CD4-positive, CD25-positive, alpha-beta regulatory T cell (primary cell): ENCODE results near the gene ATP8A1. TPM values are rescaled to one million over a fixed set of nuclear protein-coding genes. Genes with fewer than 3 reads are reported as not detected.

Experiments used
- ATAC-seq, 2 donors: fragments of 150-1000 bp; cut with Tn5 transposase; one replicate each; pipeline ENCODE4 v1.10.0; 2021; ENCODE audit warnings: low read depth in 2 of 2, moderate number of reproducible peaks in 2 of 2, moderate library complexity in 1 of 2
- DNase-seq, 3 donors: peaks; one replicate each; pipeline versions ENCODE4 v3.0.0 to v3.0.0-alpha.2; 2012 to 2022; ENCODE audit warnings: mixed read lengths in 1 of 3
- H3K27ac ChIP-seq: one replicate; pipeline ENCODE4 v1.7.0; 2013; ENCODE audit warnings: mild to moderate bottlenecking, low read length; ENCODE audit not compliant: insufficient read depth, poor library complexity, severe bottlenecking
- H3K27me3 ChIP-seq: one replicate; pipeline ENCODE4 v1.7.0; 2013; ENCODE audit warnings: low read length; ENCODE audit not compliant: control insufficient read depth, insufficient read depth
- H3K36me3 ChIP-seq: one replicate; pipeline ENCODE4 v1.7.0; 2013; ENCODE audit warnings: mild to moderate bottlenecking, low read length, moderate library complexity; ENCODE audit not compliant: control insufficient read depth, insufficient read depth
- H3K4me1 ChIP-seq: 2 replicates; pipeline ENCODE4 v1.7.0; 2013; ENCODE audit warnings: mild to moderate bottlenecking, low read length; ENCODE audit not compliant: insufficient read depth, control insufficient read depth, poor library complexity, severe bottlenecking
- H3K4me3 ChIP-seq: one replicate; pipeline ENCODE4 v1.7.0; 2013; ENCODE audit warnings: low read depth, mild to moderate bottlenecking, low read length, moderate library complexity
- H3K9me3 ChIP-seq, 2 experiments: 1 replicate in 1 of 2; 2 replicates in 1 of 2; pipeline ENCODE4 v1.7.0; 2013; ENCODE audit warnings: low read length in 2 of 2, mild to moderate bottlenecking in 1 of 2, moderate library complexity in 1 of 2; ENCODE audit not compliant: control insufficient read depth in 2 of 2
- H3K27ac Mint-ChIP-seq, 3 donors: one replicate each; pipeline ENCODE4 v1.8.0; 2020 to 2022; ENCODE audit warnings: mild to moderate bottlenecking in 3 of 3, mixed read lengths in 3 of 3, moderate library complexity in 2 of 3
- H3K27me3 Mint-ChIP-seq: one replicate; pipeline ENCODE4 v1.8.0; 2022; ENCODE audit warnings: mild to moderate bottlenecking, mixed read lengths
- H3K36me3 Mint-ChIP-seq: one replicate; pipeline ENCODE4 v1.8.0; 2020; ENCODE audit warnings: mixed read lengths
- H3K4me1 Mint-ChIP-seq, 4 donors: one replicate each; pipeline ENCODE4 v1.8.0; 2020 to 2022; ENCODE audit warnings: mixed read lengths in 4 of 4, mild to moderate bottlenecking in 1 of 4
- H3K4me3 Mint-ChIP-seq, 4 donors: one replicate each; pipeline ENCODE4 v1.8.0; 2020 to 2022; ENCODE audit warnings: mild to moderate bottlenecking in 4 of 4, mixed read lengths in 4 of 4, moderate library complexity in 3 of 4
- H3K9me3 Mint-ChIP-seq, 7 donors: one replicate each; pipeline ENCODE4 v1.8.0; 2020 to 2022; ENCODE audit warnings: mixed read lengths in 7 of 7, mild to moderate bottlenecking in 3 of 7, moderate library complexity in 2 of 7
- polyA plus RNA-seq, 4 donors: library from polyadenylated mRNA; unstranded; fragments of 300-500 nt; fragmentation: Illumina TruSeq; gene quantifications; one replicate each; pipeline ENCODE4 v1.2.3, GENCODE V29; 2021
- total RNA-seq: library from RNA; stranded (reverse); gene quantifications from one replicate; pipeline ENCODE4 v1.2.3, GENCODE V29; 2022

ATP8A1 gene
- total and polyA plus RNA-seq, 5 donors from 2014 or later: 6.3 to 49.9 (median 8.1) TPM

- Histone ChIP-seq H3K4me3 (no peak overlapping the region), H3K27me3 (no peaks in the 10 kb centered on the region), H3K4me1 (no peaks in the 10 kb centered on the region), H3K9me3 (no peaks in the 10 kb centered on the region), H3K27ac (no peak overlapping the region), H3K36me3 (no peaks in the 10 kb centered on the region)
- H3K4me3 Mint-ChIP-seq: no peak overlapping the region
- no peak for ATAC-seq
- peaks cover 0 to 19% (median 3%) of the 10 kb centered on the region in 4 donors for H3K4me1 Mint-ChIP-seq
- no peaks in the 10 kb centered on the region for H3K9me3 Mint-ChIP-seq
- DNase-seq: no peak
- no peaks in the 10 kb centered on the region for H3K36me3 Mint-ChIP-seq
- peaks cover 6% of the 10 kb centered on the region for H3K27me3 Mint-ChIP-seq
- H3K27ac Mint-ChIP-seq: no peak overlapping the region
These were observed 21.6 kb upstream of the ATP8A1 start for GRCh38 chr4:42678512-42678911.

DNA sequence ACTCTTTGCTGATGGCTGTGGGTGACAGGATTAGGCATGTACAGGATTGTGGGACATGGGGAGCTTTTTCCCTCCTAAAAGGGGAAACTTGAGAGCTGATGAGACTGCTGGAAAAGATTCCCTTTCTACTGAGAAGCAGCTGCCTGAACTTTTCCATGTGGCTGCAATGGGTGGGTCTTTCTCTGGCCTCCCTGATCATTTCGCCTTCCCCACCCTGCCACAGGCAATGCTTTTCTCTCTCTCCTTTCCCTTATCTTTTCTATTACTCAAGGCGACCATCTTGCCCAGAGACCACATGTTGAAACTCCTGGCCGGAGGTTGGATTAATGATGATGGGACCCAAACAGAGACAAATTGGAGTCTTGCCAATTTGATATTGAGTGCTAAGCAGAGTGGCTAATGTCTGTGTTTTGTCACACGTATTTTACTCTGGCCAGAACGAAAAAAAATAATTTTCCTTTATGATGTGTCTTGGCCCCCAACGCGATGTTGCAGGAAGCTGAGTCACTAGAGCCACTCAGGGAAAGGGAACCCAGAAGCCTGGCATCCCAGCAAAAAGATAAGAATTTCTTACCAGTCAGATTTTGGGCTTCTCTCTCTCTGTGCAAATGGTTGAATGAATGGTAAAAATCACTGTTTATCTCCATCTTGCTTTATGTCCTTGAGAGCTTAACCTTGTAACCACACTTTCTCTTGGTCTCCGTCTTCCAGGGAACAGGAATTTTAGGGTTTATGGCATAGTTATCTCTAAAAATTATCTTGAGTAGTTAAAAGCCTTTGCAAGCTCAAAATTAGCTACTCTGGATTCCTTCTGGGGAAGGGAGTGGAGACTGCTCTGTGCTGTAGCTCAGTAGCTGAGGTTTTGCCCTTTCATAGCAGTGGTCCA, 19.4 kb upstream of the ATP8A1 start:
- H3K9me3 ChIP-seq: no peaks in the 10 kb centered on the region
- peaks cover 19 to 27% (median 22%) of the 10 kb centered on the region in 4 donors for H3K4me1 Mint-ChIP-seq
- H3K4me1 ChIP-seq: peaks cover 14% of the 10 kb centered on the region
- H3K9me3 Mint-ChIP-seq: no peaks in the 10 kb centered on the region
- no peaks in the 10 kb centered on the region for H3K36me3 Mint-ChIP-seq
- H3K36me3 ChIP-seq: no peaks in the 10 kb centered on the region
- peak overlapping the region in 1 of 3 donors; percentile 73 for H3K27ac Mint-ChIP-seq
- DNase-seq (no peak), ATAC-seq (no peak)
- H3K27ac ChIP-seq: no peak overlapping the region
- H3K27me3 Mint-ChIP-seq: peaks cover 16% of the 10 kb centered on the region
- peak overlapping the region; percentile 28 for H3K4me3 ChIP-seq
- no peaks in the 10 kb centered on the region for H3K27me3 ChIP-seq
- peak overlapping the region in 2 of 4 donors; percentile 65 to 75 for H3K4me3 Mint-ChIP-seq

DNA sequence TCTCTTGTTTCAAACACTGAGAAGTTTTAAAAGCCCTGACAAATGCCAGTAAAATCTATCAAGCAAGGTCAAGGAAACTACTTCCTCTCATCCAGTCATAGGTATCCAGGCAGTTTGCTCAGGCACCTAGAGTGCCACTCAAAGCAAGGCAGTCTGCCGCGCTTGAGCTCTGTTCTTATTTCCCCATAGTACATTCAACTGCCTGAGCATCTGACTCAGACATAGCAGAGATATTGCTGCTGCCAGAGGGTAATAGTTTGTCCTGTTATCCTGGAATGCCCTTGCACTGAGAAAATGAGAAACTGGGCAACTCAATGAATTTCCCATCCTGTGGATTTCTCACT, 16.1 kb upstream of the ATP8A1 start:
- peak; percentile 31 to 61 for ATAC-seq
- peaks cover 22 to 35% (median 28%) of the 10 kb centered on the region in 4 donors for H3K4me1 Mint-ChIP-seq
- peak in 1 of 3 donors; percentile 18 for DNase-seq
- no peaks in the 10 kb centered on the region for H3K36me3 Mint-ChIP-seq
- H3K4me3 ChIP-seq: no peak overlapping the region
- peaks cover 30% of the 10 kb centered on the region for H3K27me3 Mint-ChIP-seq
- H3K9me3 ChIP-seq: no peaks in the 10 kb centered on the region
- peak overlapping the region in 2 of 3 donors; percentile 76 to 85 for H3K27ac Mint-ChIP-seq
- no peak overlapping the region for H3K27ac ChIP-seq
- peak overlapping the region in 1 of 4 donors; percentile 68 for H3K4me3 Mint-ChIP-seq
- no peaks in the 10 kb centered on the region for H3K36me3 ChIP-seq
- peaks cover 17% of the 10 kb centered on the region for H3K4me1 ChIP-seq
- H3K9me3 Mint-ChIP-seq: no peaks in the 10 kb centered on the region
- H3K27me3 ChIP-seq: no peaks in the 10 kb centered on the region

DNA sequence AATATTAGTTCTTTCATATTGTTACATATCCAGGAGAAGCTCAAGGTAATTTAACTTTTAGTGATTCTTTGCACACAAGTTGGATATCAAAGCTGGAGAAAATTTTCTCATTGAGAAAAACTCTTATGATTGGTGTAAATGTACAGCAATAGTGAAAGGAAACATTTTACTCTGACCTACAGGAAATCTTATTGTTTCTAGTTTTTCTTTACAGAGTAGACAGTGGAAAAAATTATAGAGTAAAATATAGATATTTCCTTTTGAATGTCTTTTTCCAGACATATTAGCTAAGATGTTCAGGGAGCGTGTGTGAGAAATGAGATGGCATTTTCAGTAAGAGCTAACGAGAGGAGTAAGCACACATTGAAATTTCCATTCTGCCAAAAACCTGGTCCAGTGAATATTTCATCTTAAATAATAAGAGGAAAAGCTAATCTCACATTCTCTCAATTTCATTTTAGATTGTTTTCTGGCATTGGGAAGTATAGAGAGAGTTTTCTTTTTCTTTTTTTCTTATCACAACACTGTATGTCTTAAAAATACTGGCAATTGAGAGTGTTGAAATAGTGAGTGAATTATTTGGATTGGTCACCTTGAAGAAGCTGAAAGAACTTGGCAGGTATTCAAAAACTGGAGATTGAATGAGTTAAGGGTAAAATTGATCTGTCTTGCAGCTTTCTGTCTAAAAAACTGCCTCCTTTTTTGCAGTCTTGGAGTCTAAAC, 15.6 kb upstream of the ATP8A1 start:
- Histone ChIP-seq H3K9me3 (no peaks in the 10 kb centered on the region), H3K4me3 (peak overlapping the region; percentile 67), H3K36me3 (no peaks in the 10 kb centered on the region), H3K4me1 (peaks cover 17% of the 10 kb centered on the region), H3K27ac (no peak overlapping the region), H3K27me3 (no peaks in the 10 kb centered on the region)
- peak overlapping the region in 2 of 4 donors; percentile 68 to 76 for H3K4me3 Mint-ChIP-seq
- no peak for ATAC-seq
- no peaks in the 10 kb centered on the region for H3K9me3 Mint-ChIP-seq
- H3K36me3 Mint-ChIP-seq: no peaks in the 10 kb centered on the region
- H3K27me3 Mint-ChIP-seq: peaks cover 35% of the 10 kb centered on the region
- H3K27ac Mint-ChIP-seq: peak overlapping the region; percentile 70 to 85 (median 76)
- H3K4me1 Mint-ChIP-seq: peaks cover 22 to 32% (median 27%) of the 10 kb centered on the region in 4 donors
- no peak for DNase-seq

DNA sequence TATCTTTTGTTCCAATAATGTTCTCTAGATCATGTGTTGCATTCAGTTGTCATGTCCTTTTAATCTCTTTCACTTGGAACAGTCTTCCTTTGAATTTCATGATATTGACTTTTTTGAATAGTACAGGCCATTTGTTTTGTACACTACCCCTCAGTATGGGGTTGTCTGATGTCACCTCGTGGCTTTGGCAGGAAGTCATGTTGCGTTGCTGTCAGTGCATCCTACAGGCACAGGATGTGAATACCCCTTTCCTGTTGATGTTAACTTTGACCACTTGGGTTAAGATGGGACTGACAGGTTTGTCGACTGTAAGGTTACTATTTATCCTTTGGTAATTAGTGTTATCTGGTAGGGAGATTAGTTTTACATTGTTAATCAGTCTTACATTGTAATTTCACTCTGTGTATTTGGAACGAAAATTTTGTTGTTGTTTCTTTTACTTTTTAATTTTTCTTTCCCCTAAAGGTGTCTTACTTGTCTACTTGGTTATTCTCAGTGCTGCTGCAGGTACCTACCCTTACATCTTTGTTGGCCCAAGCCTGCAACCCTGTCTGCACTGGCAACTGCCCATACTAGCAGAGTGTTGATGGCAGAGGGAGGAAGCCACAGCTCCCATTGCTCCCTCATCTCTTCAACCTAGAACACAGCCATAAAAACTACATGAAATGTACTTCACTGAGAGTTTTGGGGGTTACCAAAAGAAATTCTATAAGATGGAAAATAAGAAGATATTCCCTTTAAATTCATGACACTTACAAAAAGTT, 14.7 kb upstream of the ATP8A1 start:
- peak overlapping the region; percentile 43 for H3K27ac ChIP-seq
- Mint-ChIP-seq H3K9me3 (peaks cover 0 to under 1% (median 0%) of the 10 kb centered on the region in 7 donors), H3K27me3 (peaks cover 35% of the 10 kb centered on the region), H3K36me3 (no peaks in the 10 kb centered on the region), H3K27ac (peak overlapping the region; percentile 47 to 85 (median 70)), H3K4me3 (peak overlapping the region in 3 of 4 donors; percentile 43 to 76 (median 59)), H3K4me1 (peaks cover 22 to 32% (median 27%) of the 10 kb centered on the region in 4 donors)
- no peaks in the 10 kb centered on the region for H3K9me3 ChIP-seq
- peak overlapping the region; percentile 67 for H3K4me3 ChIP-seq
- peaks cover 17% of the 10 kb centered on the region for H3K4me1 ChIP-seq
- peak; percentile 73 to 75 for ATAC-seq
- H3K27me3 ChIP-seq: no peaks in the 10 kb centered on the region
- peak in 2 of 3 donors; percentile 73 to 84 for DNase-seq
- no peaks in the 10 kb centered on the region for H3K36me3 ChIP-seq

DNA sequence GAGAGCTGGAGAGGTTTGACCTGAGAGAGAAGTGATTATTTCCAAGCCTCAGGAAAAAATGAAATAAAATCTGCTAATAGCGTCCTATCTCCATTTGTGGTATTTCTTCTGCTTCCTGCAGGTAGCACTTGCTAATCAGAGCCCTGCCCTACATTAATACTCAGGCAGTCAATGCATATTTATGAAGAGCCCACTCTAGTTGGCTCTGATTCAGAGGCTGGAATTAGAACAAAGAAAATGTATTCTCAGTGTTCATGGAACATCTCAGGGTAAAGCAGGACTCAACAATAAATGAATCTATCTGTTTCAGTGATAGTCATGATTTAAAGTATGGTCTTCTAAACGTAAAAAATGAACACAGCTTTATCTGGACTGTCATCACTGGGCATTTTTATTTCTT, 1.4 kb upstream of the ATP8A1 start:
- Histone ChIP-seq H3K4me3 (peak overlapping the region; percentile 82), H3K27me3 (peaks cover 4% of the 10 kb centered on the region), H3K36me3 (no peaks in the 10 kb centered on the region), H3K4me1 (peaks cover 29% of the 10 kb centered on the region), H3K27ac (no peak overlapping the region), H3K9me3 (no peaks in the 10 kb centered on the region)
- Mint-ChIP-seq H3K36me3 (peaks cover 1% of the 10 kb centered on the region), H3K4me1 (peaks cover 24 to 44% (median 42%) of the 10 kb centered on the region in 4 donors), H3K27ac (peak overlapping the region in 2 of 3 donors; percentile 60 to 96), H3K4me3 (peak overlapping the region; percentile 94 to 96 (median 95)), H3K27me3 (peaks cover 21% of the 10 kb centered on the region), H3K9me3 (peaks cover 0 to 1% (median 0%) of the 10 kb centered on the region in 7 donors)
- DNase-seq: no peak
- ATAC-seq: no peak

DNA sequence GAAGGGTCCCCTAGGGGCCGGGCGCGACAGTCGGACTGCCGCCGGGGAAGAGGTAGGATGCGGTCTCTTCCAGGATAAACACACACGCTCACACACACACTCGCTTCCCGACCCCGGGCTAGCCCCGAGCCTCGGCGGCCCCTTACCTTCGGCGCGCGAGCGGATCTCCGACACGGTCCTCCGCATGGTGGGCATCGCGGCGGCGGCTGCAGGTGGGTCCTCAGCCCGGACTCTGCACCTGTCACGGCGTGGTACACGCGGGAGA, 294 bp downstream of the ATP8A1 start:
- H3K27me3 Mint-ChIP-seq: peaks cover 5% of the 10 kb centered on the region
- ATAC-seq (no peak), DNase-seq (no peak)
- no peaks in the 10 kb centered on the region for H3K27me3 ChIP-seq
- H3K9me3 ChIP-seq: no peaks in the 10 kb centered on the region
- H3K9me3 Mint-ChIP-seq: peaks cover 0 to 14% (median 1%) of the 10 kb centered on the region in 7 donors
- peaks cover 14% of the 10 kb centered on the region for H3K36me3 Mint-ChIP-seq
- peak overlapping the region in 2 of 3 donors; percentile 94 to 97 for H3K27ac Mint-ChIP-seq
- peaks cover 29% of the 10 kb centered on the region for H3K4me1 ChIP-seq
- peak overlapping the region; percentile 84 for H3K27ac ChIP-seq
- peak overlapping the region; percentile 93 to 98 (median 96) for H3K4me3 Mint-ChIP-seq
- no peaks in the 10 kb centered on the region for H3K36me3 ChIP-seq
- H3K4me3 ChIP-seq: peak overlapping the region; percentile 91
- H3K4me1 Mint-ChIP-seq: peaks cover 28 to 55% (median 50%) of the 10 kb centered on the region in 4 donors
